ENCODE results near the gene MED16. TPM values are rescaled to one million over a fixed set of nuclear protein-coding genes. Genes with fewer than 3 reads are reported as not detected.

MED16 gene
- total RNA-seq, 4 donors from 2014 or later = 58.1 to 158 (median 78.4) TPM

DNA sequence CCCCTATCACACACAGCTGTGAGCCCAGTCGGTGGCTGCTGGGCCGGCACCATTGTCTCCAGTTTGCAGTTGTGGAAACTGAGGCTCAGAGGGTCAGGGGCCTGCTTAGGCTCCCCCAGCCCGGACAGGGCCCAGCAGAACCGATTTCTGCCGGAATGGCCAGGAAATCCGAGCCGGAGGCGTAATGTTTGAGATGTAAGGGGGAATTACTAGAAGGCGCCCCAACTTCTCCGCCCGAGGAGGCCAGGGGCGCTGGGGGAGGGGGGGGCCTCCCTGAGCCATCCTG is 25.1 kb upstream of the MED16 start:
- peak overlapping the region in 1 of 4 donors; percentile 44 for H3K4me3 ChIP-seq
- H3K27ac ChIP-seq = no peak overlapping the region
- peaks cover 13 to 49% (median 44%) of the 10 kb centered on the region in 4 donors for H3K4me1 ChIP-seq
- peaks cover 55% of the 10 kb centered on the region for H3K27me3 ChIP-seq
- TF ChIP-seq, protein P1, sequence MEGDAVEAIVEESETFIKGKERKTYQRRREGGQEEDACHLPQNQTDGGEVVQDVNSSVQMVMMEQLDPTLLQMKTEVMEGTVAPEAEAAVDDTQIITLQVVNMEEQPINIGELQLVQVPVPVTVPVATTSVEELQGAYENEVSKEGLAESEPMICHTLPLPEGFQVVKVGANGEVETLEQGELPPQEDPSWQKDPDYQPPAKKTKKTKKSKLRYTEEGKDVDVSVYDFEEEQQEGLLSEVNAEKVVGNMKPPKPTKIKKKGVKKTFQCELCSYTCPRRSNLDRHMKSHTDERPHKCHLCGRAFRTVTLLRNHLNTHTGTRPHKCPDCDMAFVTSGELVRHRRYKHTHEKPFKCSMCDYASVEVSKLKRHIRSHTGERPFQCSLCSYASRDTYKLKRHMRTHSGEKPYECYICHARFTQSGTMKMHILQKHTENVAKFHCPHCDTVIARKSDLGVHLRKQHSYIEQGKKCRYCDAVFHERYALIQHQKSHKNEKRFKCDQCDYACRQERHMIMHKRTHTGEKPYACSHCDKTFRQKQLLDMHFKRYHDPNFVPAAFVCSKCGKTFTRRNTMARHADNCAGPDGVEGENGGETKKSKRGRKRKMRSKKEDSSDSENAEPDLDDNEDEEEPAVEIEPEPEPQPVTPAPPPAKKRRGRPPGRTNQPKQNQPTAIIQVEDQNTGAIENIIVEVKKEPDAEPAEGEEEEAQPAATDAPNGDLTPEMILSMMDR (IDR thresholded peaks at IDR 0.05) = no peak
- no peak for TF ChIP-seq EP300 (IDR thresholded peaks at IDR 0.05; ENCODE audit: low read depth)
- TF ChIP-seq POLR2A (IDR thresholded peaks at IDR 0.05) = no peak
- no peak for TF ChIP-seq POLR2AphosphoS5 (IDR thresholded peaks at IDR 0.05)
- 0% methylated on average over 12 of the region's 12 CpGs; no CpG with 5 or more reads in 1 of the 2 donors for WGBS, 2 donors (ENCODE audit: low coverage in 1 of 2)
- DNase-seq = no peak
- intact Hi-C loops (cut with DNase I; ENCODE audit: low total_unique reads) (loop anchor here (5.0 to 10.0 kb wide), 2 partner anchors 56 to 277 kb away; no protein-coding TSS in a partner anchor), in situ Hi-C loops (cut with MboI; ENCODE audit: low pct_ligation_motif_present in 1 of 4, low pct_unique_long_range_greater_than_20kb in 1 of 4, low sequenced_read_pairs in 3 of 4) (no loop called here)
- no peaks in the 10 kb centered on the region for H3K9me3 ChIP-seq
- H3K36me3 ChIP-seq = no peaks in the 10 kb centered on the region

DNA sequence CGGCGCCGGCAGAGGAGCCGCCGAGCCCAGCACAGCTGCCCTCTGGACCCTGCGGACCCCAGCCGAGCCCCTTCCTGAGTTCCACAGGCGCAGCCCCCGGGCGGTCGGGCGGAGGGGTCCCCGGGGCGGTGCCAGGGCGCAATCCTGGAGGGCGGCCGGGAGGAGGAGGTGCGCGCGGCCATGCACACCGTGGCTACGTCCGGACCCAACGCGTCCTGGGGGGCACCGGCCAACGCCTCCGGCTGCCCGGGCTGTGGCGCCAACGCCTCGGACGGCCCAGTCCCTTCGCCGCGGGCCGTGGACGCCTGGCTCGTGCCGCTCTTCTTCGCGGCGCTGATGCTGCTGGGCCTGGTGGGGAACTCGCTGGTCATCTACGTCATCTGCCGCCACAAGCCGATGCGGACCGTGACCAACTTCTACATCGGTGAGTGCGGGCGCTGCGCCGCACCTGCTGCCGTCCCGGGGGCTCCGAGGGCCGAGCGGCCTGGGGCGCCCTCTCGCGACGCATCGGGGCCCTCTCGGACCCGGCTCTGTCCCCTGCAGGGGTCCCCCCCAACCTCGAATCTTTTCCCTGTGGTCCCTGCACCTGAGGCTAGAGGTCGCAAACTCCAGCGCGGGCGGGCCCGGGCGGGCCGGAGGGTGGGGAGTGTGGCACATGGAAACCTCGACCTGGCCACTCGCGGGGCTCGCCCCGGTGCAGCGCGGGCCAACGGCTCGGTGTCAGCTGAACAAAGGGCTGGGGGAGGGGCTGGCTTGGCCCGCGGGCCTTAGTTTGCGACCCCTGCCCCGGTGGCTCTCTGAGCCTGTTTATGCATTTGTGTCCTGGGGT is 24.6 kb upstream of the MED16 start, which contains the start of gene KISS1R:
KISS1R (plus strand) TSS at position 11 of the 829 bp plus-strand sequence; CDS start at position 181, 170 bp downstream.
- TF ChIP-seq EP300 (IDR thresholded peaks at IDR 0.05; ENCODE audit: low read depth) (no peak), POLR2AphosphoS5 (IDR thresholded peaks at IDR 0.05) (no peak)
- TF ChIP-seq, protein P1 (IDR thresholded peaks at IDR 0.05) = peak in 4 of 5 experiments; percentile 22 to 44 (median 37)
- H3K9me3 ChIP-seq = no peaks in the 10 kb centered on the region
- peaks cover 55% of the 10 kb centered on the region for H3K27me3 ChIP-seq
- intact Hi-C loops (cut with DNase I; ENCODE audit: low total_unique reads) (loop anchor here (5.0 to 10.0 kb wide), 2 partner anchors 55 to 277 kb away; no protein-coding TSS in a partner anchor), in situ Hi-C loops (cut with MboI; ENCODE audit: low pct_ligation_motif_present in 1 of 4, low pct_unique_long_range_greater_than_20kb in 1 of 4, low sequenced_read_pairs in 3 of 4) (no loop called here)
- peaks cover 13 to 49% (median 44%) of the 10 kb centered on the region in 4 donors for H3K4me1 ChIP-seq
- WGBS, 2 donors (ENCODE audit: low coverage in 1 of 2) = 0% methylated on average over 19 of the region's 87 CpGs; no CpG with 5 or more reads in 1 of the 2 donors
- peak within 1 kb of the TSS in 2 of 4 donors; percentile 26 to 44 for H3K4me3 ChIP-seq
- no peaks in the 10 kb centered on the region for H3K36me3 ChIP-seq
- no peak within 1 kb of the TSS for H3K27ac ChIP-seq
- DNase-seq = no peak

DNA sequence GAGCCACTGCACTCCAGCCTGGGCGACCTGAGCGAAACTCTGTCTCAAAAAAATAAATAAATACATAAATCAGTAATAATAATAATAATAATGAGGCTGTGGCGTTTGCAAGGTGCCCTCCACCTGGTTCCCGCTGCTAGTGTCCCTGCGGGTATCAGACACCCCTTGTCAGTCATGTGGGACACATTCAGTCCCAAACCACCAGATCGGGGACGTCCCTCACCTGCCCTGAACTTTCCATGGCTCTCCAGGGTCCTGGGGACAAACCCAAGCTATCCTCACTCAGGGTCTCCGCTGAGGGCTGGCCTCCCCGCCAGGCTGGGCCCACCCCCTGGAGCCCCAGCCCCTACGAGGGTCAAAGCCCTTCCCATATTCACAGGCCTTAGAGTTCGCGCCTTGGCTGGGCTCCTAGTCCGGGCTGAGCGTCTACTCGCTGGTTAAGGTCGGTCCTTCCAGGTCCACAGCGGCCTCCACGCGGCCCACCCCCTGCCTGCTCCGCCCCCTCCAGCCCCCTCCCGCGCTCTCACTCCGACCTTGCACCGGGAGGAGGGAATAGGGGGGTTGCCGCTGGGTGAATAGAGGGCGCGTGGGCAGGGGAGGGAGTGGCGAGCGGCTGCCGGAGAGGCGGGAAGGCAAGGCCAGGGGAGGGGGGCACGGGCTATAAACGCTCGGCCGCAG is 23.8 kb upstream of the MED16 start:
- intact Hi-C loops (cut with DNase I; ENCODE audit: low total_unique reads) (loop anchor here (5.0 to 10.0 kb wide), 2 partner anchors 54 to 278 kb away; no protein-coding TSS in a partner anchor), in situ Hi-C loops (cut with MboI; ENCODE audit: low pct_ligation_motif_present in 1 of 4, low pct_unique_long_range_greater_than_20kb in 1 of 4, low sequenced_read_pairs in 3 of 4) (no loop called here)
- H3K36me3 ChIP-seq = no peaks in the 10 kb centered on the region
- H3K27me3 ChIP-seq = peaks cover 55% of the 10 kb centered on the region
- DNase-seq = no peak
- peak overlapping the region in 2 of 4 donors; percentile 26 to 44 for H3K4me3 ChIP-seq
- 18% methylated on average over 25 of the region's 35 CpGs; no CpG with 5 or more reads in 1 of the 2 donors for WGBS, 2 donors (ENCODE audit: low coverage in 1 of 2)
- H3K9me3 ChIP-seq = no peaks in the 10 kb centered on the region
- no peak overlapping the region for H3K27ac ChIP-seq
- TF ChIP-seq POLR2AphosphoS5 (IDR thresholded peaks at IDR 0.05) = no peak
- TF ChIP-seq, protein P1 (IDR thresholded peaks at IDR 0.05) = no peak
- no peak for TF ChIP-seq POLR2A (IDR thresholded peaks at IDR 0.05)
- no peak for TF ChIP-seq EP300 (IDR thresholded peaks at IDR 0.05; ENCODE audit: low read depth)
- H3K4me1 ChIP-seq = peaks cover 13 to 51% (median 46%) of the 10 kb centered on the region in 4 donors

All from transverse colon (tissue), 4 donors.